Liver (tissue), 3 donors: ENCODE measurements around the gene ZSCAN2.

ENCODE experiments used
- ATF3 ChIP-seq: IDR thresholded peaks from 2 replicates; pipeline ENCODE4 v1.6.1; 2016; ENCODE audit warnings: antibody characterized with exemption
- CTCF ChIP-seq: fragments of 150-350 bp; IDR thresholded peaks from 2 replicates; pipeline ENCODE4 v1.5.1; 2017; ENCODE audit warnings: improper control_type of control experiment, low read depth, low read length; ENCODE audit not compliant: missing input control
- EGR1 ChIP-seq, 2 donors: IDR thresholded peaks; 2 replicates each; pipeline ENCODE4 v1.6.1; 2016 to 2018; ENCODE audit warnings: antibody characterized with exemption in 2 of 2, low read depth in 2 of 2
- FOXA2 ChIP-seq: IDR thresholded peaks from 2 replicates; pipeline ENCODE4 v1.6.1; 2016; ENCODE audit warnings: antibody characterized with exemption
- GABPA ChIP-seq, 2 donors: IDR thresholded peaks in 1 of 2; conservative IDR thresholded peaks in 1 of 2; 2 replicates each; pipeline ENCODE4 v1.6.1; 2016; ENCODE audit warnings: antibody characterized with exemption in 2 of 2, mild to moderate bottlenecking in 1 of 2, moderate library complexity in 1 of 2
- HNF4G ChIP-seq: IDR thresholded peaks from 2 replicates; pipeline ENCODE4 v1.6.1; 2016; ENCODE audit warnings: antibody characterized with exemption
- JUND ChIP-seq, 2 donors: IDR thresholded peaks; 2 replicates each; pipeline ENCODE4 v1.6.1; 2016; ENCODE audit warnings: antibody characterized with exemption in 2 of 2
- MAX ChIP-seq: IDR thresholded peaks from 2 replicates; pipeline ENCODE4 v1.6.1; 2016; ENCODE audit warnings: antibody characterized with exemption
- REST ChIP-seq: IDR thresholded peaks from 2 replicates; pipeline ENCODE4 v1.6.1; 2016; ENCODE audit warnings: antibody characterized with exemption, mild to moderate bottlenecking
- TAF1 ChIP-seq: conservative IDR thresholded peaks from 2 replicates; pipeline ENCODE4 v1.6.1; 2016; ENCODE audit warnings: antibody characterized with exemption, mild to moderate bottlenecking
- YY1 ChIP-seq: IDR thresholded peaks from 2 replicates; pipeline ENCODE4 v1.6.1; 2016; ENCODE audit warnings: antibody characterized with exemption, mild to moderate bottlenecking
- donor health status: healthy.
- donor health status: healthy.

GRCh38 chr15:84597296-84597695 lies 3.5 kb upstream of the ZSCAN2 start:
- no peak for TF ChIP-seq CTCF
- TF ChIP-seq REST = no peak
- TF ChIP-seq GABPA (IDR thresholded peaks at IDR 0.05 in 1 of 2, conservative IDR thresholded peaks at IDR 0.05 in 1 of 2) = no peak
- TF ChIP-seq EGR1 (IDR thresholded peaks at IDR 0.05; ENCODE audit: low read depth in 2 of 2) = no peak
- TF ChIP-seq TAF1 = no peak
- no peak for TF ChIP-seq MAX
- no peak for TF ChIP-seq HNF4G
- no peak for TF ChIP-seq ATF3
- TF ChIP-seq FOXA2 = no peak
- TF ChIP-seq JUND (IDR thresholded peaks at IDR 0.05) = no peak
- no peak for TF ChIP-seq YY1
